HepG2 (cell line): ENCODE results near the gene SV2B. TPM values are rescaled to one million over a fixed set of nuclear protein-coding genes. Genes with fewer than 3 reads are reported as not detected.

Experiments
- ATAC-seq: fragments of 200-7000 bp; cut with Tn5 transposase; 3 replicates; pipeline ENCODE4 v1.9.1; 2020; ENCODE audit warnings: mild to moderate bottlenecking, moderate library complexity
- BruUV-seq: library from RNA; stranded (reverse); fragments of 400-500 nt; replicated peaks from 2 replicates; lab custom pipeline; 2021; lab: Mats Ljungman, UMichigan
- CTCF ChIA-PET: fragments of 300-600 bp; formaldehyde crosslinking; extraction: SDS; loops from one replicate; lab custom pipeline; 2021; ENCODE audit warnings: low total read pairs, inconsistent platforms, low intra/inter-chr PET ratio; lab: Yijun Ruan, JAX
- POLR2A ChIA-PET: fragments of 350-600 bp; sonication (Branson Sonifier 250); formaldehyde crosslinking; loops from one replicate; lab custom pipeline; 2020; ENCODE audit warnings: antibody characterized with exemption, inconsistent platforms; lab: Yijun Ruan, JAX
- DNase-seq: peaks from one replicate; pipeline ENCODE4 v3.0.0-alpha.2; 2015; ENCODE audit warnings: low spot score
- FAIRE-seq: peaks from 3 replicates; lab custom pipeline; 2011; peaks lifted over from hg19 to GRCh38; lab: Jason Lieb, UNC
- H2AFZ ChIP-seq: one replicate; pipeline ENCODE4 v1.6.1; 2011; ENCODE audit warnings: low read length, inconsistent platforms
- H3K27ac ChIP-seq: fragments of 300-600 bp; 3 replicates; pipeline ENCODE4 v1.8.0; 2011; ENCODE audit warnings: mixed run types, mild to moderate bottlenecking, mixed read lengths, low read length, inconsistent platforms; ENCODE audit not compliant: insufficient read depth; ENCODE audit errors: extremely low read length
- H3K27me3 ChIP-seq, 2 experiments: fragments of 200-600 bp in 1 of 2; 2 replicates in 1 of 2; 3 replicates in 1 of 2; pipeline versions ENCODE4 v1.6.0 to v1.8.0; 2011; ENCODE audit warnings: low read length in 2 of 2, mild to moderate bottlenecking in 2 of 2, moderate library complexity in 2 of 2, inconsistent platforms in 1 of 2; ENCODE audit not compliant: insufficient read depth in 2 of 2, control insufficient read depth in 1 of 2
- H3K36me3 ChIP-seq, 2 experiments: fragments of 200-600 bp in 1 of 2; replicated peaks in 1 of 2; 2 replicates in 1 of 2; 3 replicates in 1 of 2; pipeline versions ENCODE4 v1.5.1 to v1.8.0; 2011; ENCODE audit warnings: low read length in 2 of 2, inconsistent platforms in 1 of 2; ENCODE audit not compliant: insufficient read depth in 2 of 2, control insufficient read depth in 1 of 2
- H3K4me1 ChIP-seq: 2 replicates; pipeline ENCODE4 v1.5.1; 2012; ENCODE audit warnings: low read length, inconsistent platforms; ENCODE audit not compliant: insufficient read depth
- H3K4me2 ChIP-seq: 2 replicates; pipeline ENCODE4 v1.6.0; 2011; ENCODE audit warnings: low read depth, low read length, inconsistent platforms
- H3K4me3 ChIP-seq, 3 experiments: fragments of 200-600 bp in 1 of 3; sonication (generic), shearing (Covaris generic) in 1 of 3; replicated peaks in 1 of 3; 2 replicates each; pipeline ENCODE4 v1.5.1; 2011 to 2016; ENCODE audit warnings: low read length in 3 of 3, inconsistent platforms in 2 of 3, low read depth in 2 of 3, mild to moderate bottlenecking in 2 of 3, control low read depth in 1 of 3, mixed read lengths in 1 of 3; ENCODE audit not compliant: insufficient read depth in 1 of 3
- H3K79me2 ChIP-seq: one replicate; pipeline ENCODE4 v1.6.1; 2011; ENCODE audit warnings: low read length, inconsistent platforms; ENCODE audit not compliant: insufficient read depth
- H3K9ac ChIP-seq: 2 replicates; pipeline ENCODE4 v1.6.0; 2011; ENCODE audit warnings: mild to moderate bottlenecking, low read depth, low read length, inconsistent platforms; ENCODE audit not compliant: insufficient read depth
- H3K9me3 ChIP-seq: 2 replicates; pipeline ENCODE4 v1.5.1; 2012; ENCODE audit warnings: mild to moderate bottlenecking, low read length
- H4K20me1 ChIP-seq: 2 replicates; pipeline ENCODE4 v1.6.0; 2011; ENCODE audit warnings: inconsistent platforms, mild to moderate bottlenecking, low read length, moderate library complexity; ENCODE audit not compliant: insufficient read depth
- BRD4 ChIP-seq: sonication (generic); formaldehyde crosslinking; IDR thresholded peaks from 2 replicates; pipeline ENCODE4 v1.4.0; 2020; ENCODE audit warnings: missing genetic modification reagents
- FOXO1 ChIP-seq: sonication (generic); formaldehyde crosslinking; IDR thresholded peaks from 2 replicates; pipeline ENCODE4 v1.4.0; 2020; ENCODE audit warnings: missing genetic modification reagents
- GTF2F1 ChIP-seq: fragments of 150-350 bp; IDR thresholded peaks from 2 replicates; pipeline ENCODE4 v1.6.1; 2014; ENCODE audit warnings: low read length
- HNRNPL ChIP-seq: fragments of 200-400 bp; formaldehyde crosslinking; IDR thresholded peaks from 2 replicates; pipeline ENCODE4 v1.6.1; 2017; ENCODE audit warnings: mild to moderate bottlenecking, low read depth, low read length
- KDM3A ChIP-seq: IDR thresholded peaks from 2 replicates; pipeline ENCODE4 v1.6.1; 2018; ENCODE audit warnings: low read depth, missing compliant biosample characterization
- SP140L ChIP-seq: sonication (generic); formaldehyde crosslinking; IDR thresholded peaks from 2 replicates; pipeline ENCODE4 v1.4.0; 2020; ENCODE audit warnings: missing genetic modification reagents, borderline replicate concordance
- SP5 ChIP-seq: IDR thresholded peaks from 2 replicates; pipeline ENCODE4 v1.6.1; 2016; ENCODE audit warnings: low read depth, borderline replicate concordance
- SRSF1 ChIP-seq: fragments of 200-400 bp; formaldehyde crosslinking; optimal IDR thresholded peaks from 2 replicates; pipeline ENCODE3; 2017; ENCODE audit warnings: mild to moderate bottlenecking, low read depth, low read length, moderate library complexity
- TEAD2 ChIP-seq: sonication (generic); formaldehyde crosslinking; IDR thresholded peaks from 2 replicates; pipeline ENCODE4 v1.9.0; 2021; ENCODE audit warnings: missing genetic modification reagents
- TRIM24 ChIP-seq: sonication (generic); formaldehyde crosslinking; IDR thresholded peaks from 2 replicates; pipeline ENCODE4 v1.8.0; 2022; ENCODE audit warnings: mild to moderate bottlenecking, missing genetic modification reagents
- ZBTB42 ChIP-seq: sonication (generic); formaldehyde crosslinking; IDR thresholded peaks from 2 replicates; pipeline ENCODE4 v1.5.0; 2020; ENCODE audit warnings: mild to moderate bottlenecking, missing genetic modification reagents
- ZFP37 ChIP-seq: sonication (generic); formaldehyde crosslinking; IDR thresholded peaks from 2 replicates; pipeline ENCODE4 v1.4.0; 2020; ENCODE audit warnings: missing genetic modification reagents, borderline replicate concordance
- ZNF224 ChIP-seq: sonication (generic); formaldehyde crosslinking; IDR thresholded peaks from 2 replicates; pipeline ENCODE4 v1.5.0; 2020; ENCODE audit warnings: mild to moderate bottlenecking, missing genetic modification reagents
- ZNF431 ChIP-seq: sonication (generic); formaldehyde crosslinking; IDR thresholded peaks from 2 replicates; pipeline ENCODE4 v1.9.0; 2022; ENCODE audit warnings: missing genetic modification reagents, low read depth, mild to moderate bottlenecking, borderline replicate concordance
- ZNF589 ChIP-seq: sonication (generic); formaldehyde crosslinking; conservative IDR thresholded peaks from 2 replicates; pipeline ENCODE4 v1.8.0; 2022; ENCODE audit warnings: mild to moderate bottlenecking, moderate library complexity, missing genetic modification reagents
- ZNF652 ChIP-seq: IDR thresholded peaks from 2 replicates; pipeline ENCODE4 v1.6.1; 2016; ENCODE audit warnings: low read depth, borderline replicate concordance
- ZNF737 ChIP-seq: sonication (generic); formaldehyde crosslinking; IDR thresholded peaks from 2 replicates; pipeline ENCODE4 v1.5.0; 2020; ENCODE audit warnings: missing genetic modification reagents, mild to moderate bottlenecking, borderline replicate concordance
- WGBS: methylation state at CpG from one replicate; pipeline ENCODE4 v1.1.6; 2017; ENCODE audit warnings: low lambda C conversion rate; 5-methylcytosine and 5-hydroxymethylcytosine counted together
- in situ Hi-C: cut with HindIII; loops from 2 replicates; pipeline ENCODE4 v1.10.0; 2017; ENCODE audit warnings: low pct_unique_long_range_greater_than_20kb; ENCODE audit not compliant: extremely low pct_ligation_motif_present
- intact Hi-C: fragments of 100-400 bp; cut with micrococcal nuclease; formaldehyde crosslinking; loops from one replicate; pipeline ENCODE4 v1.10.0; 2022; ENCODE audit not compliant: unreplicated experiment
- polyA plus RNA-seq, 8 experiments: library from polyadenylated mRNA; depleted of rRNA in 3 of 8; stranded (reverse) in 7 of 8; unstranded in 1 of 8; fragments of >200 nt; fragmentation: Illumina TruSeq in 4 of 8; extraction: Trizol in 4 of 8; gene quantifications; 2 replicates each; pipeline versions ENCODE4 v1.2.1 to v1.2.3, GENCODE V29; 2011 to 2016; ENCODE audit warnings: low read depth in 4 of 8, missing spikeins in 1 of 8, mixed read lengths in 1 of 8; ENCODE audit not compliant: insufficient read depth in 1 of 8
- total RNA-seq, 5 experiments: library from RNA; depleted of rRNA; stranded (reverse); fragments of >200 nt; fragmentation: Illumina TruSeq; extraction: Trizol; gene quantifications; 2 replicates each; pipeline ENCODE4 v1.2.3, GENCODE V29; 2016; ENCODE audit warnings: low read depth in 1 of 5
- TF ChIP-seq, protein P1 (sequence below): sonication (generic); formaldehyde crosslinking; IDR thresholded peaks from 2 replicates; pipeline ENCODE4 v1.5.0; 2020; ENCODE audit warnings: missing genetic modification reagents, mild to moderate bottlenecking, borderline replicate concordance
- TF ChIP-seq, protein P2 (sequence below): sonication (generic); formaldehyde crosslinking; IDR thresholded peaks from 2 replicates; pipeline ENCODE4 v1.4.0; 2020; ENCODE audit warnings: mild to moderate bottlenecking, missing genetic modification reagents
- TF ChIP-seq, protein P3 (sequence below): sonication (generic); formaldehyde crosslinking; IDR thresholded peaks from 2 replicates; pipeline ENCODE4 v1.5.0; 2020; ENCODE audit warnings: missing genetic modification reagents

The SV2B gene
- total and polyA plus RNA-seq, 2 of the 13 experiments (the other 11 are each of a cell fraction or from before 2014, with no cell fraction given) = not detected

DNA sequence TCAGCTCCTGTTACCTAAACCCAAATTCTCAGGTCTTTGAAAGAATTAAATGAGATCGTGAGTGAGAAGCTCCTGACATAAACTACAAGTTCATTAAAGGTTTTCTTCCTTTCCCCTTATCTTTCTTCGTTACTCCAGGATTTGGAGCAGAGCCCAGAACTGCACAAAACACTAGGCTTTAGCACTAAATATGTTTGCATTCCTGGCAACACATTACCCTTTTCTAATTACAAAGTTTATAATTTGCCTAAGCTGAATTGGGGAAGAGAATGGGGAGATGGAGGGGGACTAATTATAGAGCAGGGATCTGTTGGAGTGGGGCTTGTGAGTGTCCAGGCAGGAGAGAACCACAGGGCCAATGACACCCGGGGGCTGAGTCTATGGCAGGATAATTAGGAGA is 109.7 kb downstream of the SV2B start (continued):
- no peak for TF ChIP-seq SRSF1
- TF ChIP-seq, protein P1, sequence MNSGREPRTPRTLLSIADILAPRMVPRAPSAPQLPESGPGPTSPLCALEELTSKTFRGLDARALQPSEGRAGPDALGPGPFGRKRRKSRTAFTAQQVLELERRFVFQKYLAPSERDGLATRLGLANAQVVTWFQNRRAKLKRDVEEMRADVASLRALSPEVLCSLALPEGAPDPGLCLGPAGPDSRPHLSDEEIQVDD (CRISPR knock-in tag) = no peak
- TF ChIP-seq ZNF589 (CRISPR knock-in tag) = no peak

DNA sequence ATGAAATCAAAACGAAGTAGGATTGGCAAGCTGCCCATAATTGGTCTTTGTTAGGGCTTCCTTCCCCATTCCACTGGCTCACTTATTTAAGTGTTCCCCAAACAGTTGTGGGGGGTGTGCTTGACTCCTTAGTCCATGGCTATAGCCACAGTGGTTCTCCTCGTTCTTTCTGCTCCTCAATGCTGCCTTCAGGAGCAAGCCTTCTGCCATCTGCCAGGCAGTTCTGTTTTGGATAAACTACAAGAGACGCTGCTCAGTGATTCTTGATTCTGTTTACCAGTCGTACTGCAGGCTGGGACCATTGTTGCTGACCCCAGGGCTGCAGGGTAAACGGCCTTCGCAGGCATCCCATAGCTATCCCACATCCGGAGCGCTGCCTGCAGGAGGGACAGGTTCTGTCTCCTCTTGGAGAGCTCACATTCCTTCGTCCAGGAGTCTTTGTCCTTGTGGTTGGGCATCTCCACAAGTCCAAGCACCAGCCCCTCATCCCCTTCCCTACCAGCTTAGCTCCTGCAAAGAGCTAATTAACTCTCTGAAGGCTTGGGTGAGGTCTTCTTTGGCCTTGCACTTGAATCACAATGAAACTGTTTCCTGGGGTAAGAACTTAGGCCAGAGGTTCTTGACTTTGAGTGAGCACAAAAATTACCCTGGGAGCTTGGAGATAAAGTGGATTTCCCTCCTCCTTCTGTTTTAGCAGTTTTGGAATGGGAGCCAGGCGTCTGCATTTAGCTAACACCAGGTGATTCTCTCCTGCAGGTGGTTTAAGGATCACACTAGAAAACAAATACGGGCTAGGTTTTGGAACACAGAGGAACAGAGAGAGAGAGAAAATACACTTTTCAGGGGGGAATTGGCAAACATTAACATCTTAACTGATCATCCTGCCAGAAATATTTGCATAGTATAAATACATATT is 114.9 kb downstream of the SV2B start:
- 11% methylated on average over 10 of the region's 11 CpGs for WGBS
- no peaks in the 10 kb centered on the region for H3K79me2 ChIP-seq
- POLR2A ChIA-PET = no interaction called here

More for the DNA sequence above, 114.9 kb downstream of the SV2B start:
- DNase-seq (no peak), ATAC-seq (no peak), FAIRE-seq (no peak)
- in situ Hi-C loops = no loop called here
- TF ChIP-seq BRD4 = no peak
- no peak for TF ChIP-seq ZNF589 (CRISPR knock-in tag)
- TF ChIP-seq FOXO1 (CRISPR knock-in tag) = no peak
- no peak for TF ChIP-seq TEAD2 (CRISPR knock-in tag)
- no peak for TF ChIP-seq ZNF431 (CRISPR knock-in tag)
- no peak for TF ChIP-seq TRIM24 (CRISPR knock-in tag)
- TF ChIP-seq, protein P2, sequence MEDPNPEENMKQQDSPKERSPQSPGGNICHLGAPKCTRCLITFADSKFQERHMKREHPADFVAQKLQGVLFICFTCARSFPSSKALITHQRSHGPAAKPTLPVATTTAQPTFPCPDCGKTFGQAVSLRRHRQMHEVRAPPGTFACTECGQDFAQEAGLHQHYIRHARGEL (CRISPR knock-in tag) = no peak
- no peak for TF ChIP-seq GTF2F1
- TF ChIP-seq ZFP37 = no peak
- no peak for TF ChIP-seq HNRNPL
- no peak for TF ChIP-seq ZNF652 (CRISPR knock-in tag)
- TF ChIP-seq, protein P3, sequence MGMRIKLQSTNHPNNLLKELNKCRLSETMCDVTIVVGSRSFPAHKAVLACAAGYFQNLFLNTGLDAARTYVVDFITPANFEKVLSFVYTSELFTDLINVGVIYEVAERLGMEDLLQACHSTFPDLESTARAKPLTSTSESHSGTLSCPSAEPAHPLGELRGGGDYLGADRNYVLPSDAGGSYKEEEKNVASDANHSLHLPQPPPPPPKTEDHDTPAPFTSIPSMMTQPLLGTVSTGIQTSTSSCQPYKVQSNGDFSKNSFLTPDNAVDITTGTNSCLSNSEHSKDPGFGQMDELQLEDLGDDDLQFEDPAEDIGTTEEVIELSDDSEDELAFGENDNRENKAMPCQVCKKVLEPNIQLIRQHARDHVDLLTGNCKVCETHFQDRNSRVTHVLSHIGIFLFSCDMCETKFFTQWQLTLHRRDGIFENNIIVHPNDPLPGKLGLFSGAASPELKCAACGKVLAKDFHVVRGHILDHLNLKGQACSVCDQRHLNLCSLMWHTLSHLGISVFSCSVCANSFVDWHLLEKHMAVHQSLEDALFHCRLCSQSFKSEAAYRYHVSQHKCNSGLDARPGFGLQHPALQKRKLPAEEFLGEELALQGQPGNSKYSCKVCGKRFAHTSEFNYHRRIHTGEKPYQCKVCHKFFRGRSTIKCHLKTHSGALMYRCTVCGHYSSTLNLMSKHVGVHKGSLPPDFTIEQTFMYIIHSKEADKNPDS = no peak
- TF ChIP-seq SP140L (CRISPR knock-in tag) = no peak
- no peak for TF ChIP-seq SP5 (CRISPR knock-in tag)
- TF ChIP-seq ZNF224 (CRISPR knock-in tag) = no peak
- TF ChIP-seq KDM3A (CRISPR knock-in tag) = no peak
- no peak for TF ChIP-seq ZNF737 (CRISPR knock-in tag)
- no peak for TF ChIP-seq ZBTB42 (CRISPR knock-in tag)
- no peak overlapping the region for H2AFZ ChIP-seq
- H3K27ac ChIP-seq = no peak overlapping the region
- peaks cover 0 to 4% of the 10 kb centered on the region in 2 experiments; a peak in 1 of 5 replicates for H3K27me3 ChIP-seq
- H3K4me1 ChIP-seq = no peaks in the 10 kb centered on the region
- BruUV-seq = no TSS peak
- no peaks in the 10 kb centered on the region for H4K20me1 ChIP-seq
- H3K4me3 ChIP-seq = no peak overlapping the region
- no peaks in the 10 kb centered on the region for H3K36me3 ChIP-seq
- H3K9me3 ChIP-seq = no peaks in the 10 kb centered on the region
- CTCF ChIA-PET = no interaction called here
- no peak overlapping the region for H3K9ac ChIP-seq
- intact Hi-C loops = no loop called here
- no peak overlapping the region for H3K4me2 ChIP-seq
